Loucy (cell line): Measurements from ENCODE around the gene SQOR.

Source experiments
- EZH2phosphoT487 ChIP-seq: fragments of 200-600 bp; IDR thresholded peaks from 2 replicates; pipeline ENCODE4 v1.6.1; 2018; ENCODE audit warnings: antibody characterized with exemption, mild to moderate bottlenecking, moderate library complexity, borderline replicate concordance
- TF ChIP-seq, protein P1 (sequence below): fragments of 200-600 bp; sonication (generic); conservative IDR thresholded peaks from 2 replicates; pipeline ENCODE4 v1.5.1; 2014; ENCODE audit warnings: mild to moderate bottlenecking, antibody characterized with exemption, low read length

GRCh38 chr15:45704329-45705249, 69.8 kb downstream of the SQOR start:
- TF ChIP-seq, protein P1, sequence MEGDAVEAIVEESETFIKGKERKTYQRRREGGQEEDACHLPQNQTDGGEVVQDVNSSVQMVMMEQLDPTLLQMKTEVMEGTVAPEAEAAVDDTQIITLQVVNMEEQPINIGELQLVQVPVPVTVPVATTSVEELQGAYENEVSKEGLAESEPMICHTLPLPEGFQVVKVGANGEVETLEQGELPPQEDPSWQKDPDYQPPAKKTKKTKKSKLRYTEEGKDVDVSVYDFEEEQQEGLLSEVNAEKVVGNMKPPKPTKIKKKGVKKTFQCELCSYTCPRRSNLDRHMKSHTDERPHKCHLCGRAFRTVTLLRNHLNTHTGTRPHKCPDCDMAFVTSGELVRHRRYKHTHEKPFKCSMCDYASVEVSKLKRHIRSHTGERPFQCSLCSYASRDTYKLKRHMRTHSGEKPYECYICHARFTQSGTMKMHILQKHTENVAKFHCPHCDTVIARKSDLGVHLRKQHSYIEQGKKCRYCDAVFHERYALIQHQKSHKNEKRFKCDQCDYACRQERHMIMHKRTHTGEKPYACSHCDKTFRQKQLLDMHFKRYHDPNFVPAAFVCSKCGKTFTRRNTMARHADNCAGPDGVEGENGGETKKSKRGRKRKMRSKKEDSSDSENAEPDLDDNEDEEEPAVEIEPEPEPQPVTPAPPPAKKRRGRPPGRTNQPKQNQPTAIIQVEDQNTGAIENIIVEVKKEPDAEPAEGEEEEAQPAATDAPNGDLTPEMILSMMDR: no peak
- TF ChIP-seq EZH2phosphoT487: no peak
